Body of pancreas (tissue), 4 donors: Measurements from ENCODE around the gene IVD. TPM values are rescaled to one million over a fixed set of nuclear protein-coding genes. Genes with fewer than 3 reads are reported as not detected.

Experiments used
- ATAC-seq: fragments of 150-250 bp; one replicate; pipeline ENCODE4 v1.9.1; 2016
- DNase-seq, 4 donors: peaks; one replicate each; pipeline ENCODE4 v3.0.0-alpha.2; 2019
- H3K27ac ChIP-seq, 4 donors: fragments of 200-600 bp; sonication (generic); 1 replicate in 3 of 4; 2 replicates in 1 of 4; pipeline versions ENCODE4 v1.5.1 to v1.6.1; 2016 to 2019; ENCODE audit warnings: mild to moderate bottlenecking in 1 of 4, mixed read lengths in 1 of 4, moderate library complexity in 1 of 4
- H3K27me3 ChIP-seq, 2 donors: fragments of 200-600 bp; sonication (generic); one replicate each; pipeline ENCODE4 v1.6.0; 2016; ENCODE audit warnings: mild to moderate bottlenecking in 1 of 2
- H3K36me3 ChIP-seq, 2 donors: fragments of 200-600 bp; sonication (generic); replicated peaks in 1 of 2; 2 replicates each; pipeline ENCODE4 v1.5.1; 2016; ENCODE audit warnings: low read depth in 2 of 2; ENCODE audit not compliant: insufficient read depth in 1 of 2
- H3K4me1 ChIP-seq: fragments of 200-600 bp; sonication (generic); one replicate; pipeline ENCODE4 v1.6.0; 2016
- H3K4me3 ChIP-seq, 2 donors: fragments of 200-600 bp; sonication (generic); 1 replicate in 1 of 2; 2 replicates in 1 of 2; pipeline ENCODE4 v1.5.1; 2016 to 2019
- H3K9me3 ChIP-seq, 3 donors: fragments of 200-600 bp; sonication (generic); 1 replicate in 2 of 3; 2 replicates in 1 of 3; pipeline ENCODE4 v1.5.1; 2016
- CTCF ChIP-seq, 7 experiments: fragments of 450-650 bp in 4 of 7; fragments of 200-600 bp in 3 of 7; sonication (generic) in 3 of 7; IDR thresholded peaks; one replicate each; pipeline ENCODE4 v1.5.1; 2016 to 2019; ENCODE audit warnings: antibody characterized with exemption in 7 of 7
- POLR2A ChIP-seq, 3 donors: fragments of 450-650 bp; IDR thresholded peaks; one replicate each; pipeline ENCODE4 v1.6.1; 2016; ENCODE audit warnings: antibody characterized with exemption in 3 of 3, mild to moderate bottlenecking in 2 of 3
- WGBS, 2 donors: methylation state at CpG; one replicate each; pipeline ENCODE4 v1.1.5; 2017; 5-methylcytosine and 5-hydroxymethylcytosine counted together
- intact Hi-C: fragments of 100-400 bp; cut with DNase I; formaldehyde crosslinking; loops from one replicate; pipeline ENCODE4 v1.15.1; 2023
- total RNA-seq, 2 donors: library from RNA; depleted of rRNA; stranded (reverse); fragments of >200 nt; gene quantifications; one replicate each; pipeline ENCODE4 v1.1.0, GENCODE V29; 2016

Gene IVD
- total RNA-seq, 2 donors from 2014 or later = 30.3 to 34.0 TPM

DNA sequence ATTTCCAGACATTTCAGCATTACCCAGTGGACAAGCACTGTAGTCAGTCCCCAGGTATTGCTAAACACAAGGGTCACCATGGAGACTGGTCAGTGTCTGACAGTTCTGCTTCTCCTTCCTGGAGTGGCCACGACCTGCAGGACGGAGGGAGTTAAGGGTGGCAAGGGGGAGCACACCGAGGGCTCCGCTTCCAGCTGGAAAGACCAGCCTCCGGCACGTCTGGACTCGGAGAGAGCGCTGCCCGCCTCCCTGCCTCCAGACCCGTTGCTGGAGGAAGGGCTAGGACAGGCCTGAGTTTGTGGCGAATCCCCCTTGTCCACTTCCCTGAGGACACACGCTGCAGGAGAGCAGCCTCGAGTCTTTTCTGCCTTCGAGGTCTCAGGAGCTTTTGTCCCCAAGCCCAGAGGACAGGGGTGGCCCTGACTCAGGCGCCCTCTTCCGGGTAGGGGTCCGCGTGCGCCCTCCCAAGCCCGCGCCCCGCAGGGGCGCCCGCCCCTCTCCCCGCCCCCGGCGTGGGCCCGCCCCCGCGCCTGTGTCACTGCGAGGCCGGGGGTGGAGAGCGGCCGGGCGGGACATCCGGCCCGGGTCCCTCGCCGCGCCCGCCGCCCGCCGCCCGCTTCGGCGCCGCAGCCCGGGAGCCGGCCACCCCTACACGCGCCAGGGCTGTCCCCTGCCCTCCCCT, 65.0 kb downstream of the IVD start, which contains the start of gene CHST14:
Gene CHST14, plus strand, starts transcription at position 562 of the 682 bp plus-strand sequence. CDS start 230 bp downstream, outside the sequence.
- intact Hi-C loops = no loop called here
- WGBS, 2 donors = 1 to 10% methylated on average over 2 to 26 of the region's 52 CpGs
- Histone ChIP-seq H3K4me3 (peak within 1 kb of the TSS; percentile 69 to 70), H3K9me3 (no peaks in the 10 kb centered on the region), H3K36me3 (no peaks in the 10 kb centered on the region), H3K4me1 (peaks cover 19% of the 10 kb centered on the region), H3K27me3 (no peaks in the 10 kb centered on the region), H3K27ac (peak within 1 kb of the TSS; percentile 79 to 92 (median 88))
- DNase-seq (peak; percentile 56 to 73 (median 62)), ATAC-seq (peak; percentile 82)
- TF ChIP-seq POLR2A (IDR thresholded peaks at IDR 0.05) (peak; percentile 11 to 69 (median 60)), CTCF (IDR thresholded peaks at IDR 0.05) (no peak)

Other genes with a start within 250 kb of the IVD start
- gene BUB1B, start 244.7 kb upstream of the IVD start, total RNA-seq = not detected
- gene PAK6, start 166.7 kb upstream of the IVD start, total RNA-seq = 10 to 100 TPM; 14.8 to 22.4 TPM
- gene ANKRD63, start 122.7 kb upstream of the IVD start, total RNA-seq = not detected
- 1 to 10 TPM; 3.1 to 4.6 TPM for gene PLCB2, start 97.9 kb upstream of the IVD start, total RNA-seq
- 10 to 100 TPM in 1 of 2 donors, 1 to 10 TPM in 1; 8.8 to 22.4 TPM for gene INAFM2, start 82.1 kb upstream of the IVD start, total RNA-seq
- gene CCDC9B, start 64.9 kb upstream of the IVD start, total RNA-seq = 10 to 100 TPM; 17.1 to 26.4 TPM
- gene PHGR1, start 54.8 kb upstream of the IVD start, total RNA-seq = not detected
- gene DISP2, start 47.6 kb upstream of the IVD start, total RNA-seq = under 1 TPM; under 0.01 to 0.52 TPM
- gene KNSTRN, start 23.1 kb upstream of the IVD start, total RNA-seq = 1 to 10 TPM; 3.3 to 5.7 TPM
- 10 to 100 TPM; 10.1 to 16.2 TPM for gene BAHD1, start 35.2 kb downstream of the IVD start, total RNA-seq
- 1 to 10 TPM; 4.7 to 8.6 TPM for gene CHST14, start 65.2 kb downstream of the IVD start, total RNA-seq
- gene CCDC32, start 159.2 kb downstream of the IVD start, total RNA-seq = 10 to 100 TPM in 1 of 2 donors, 1 to 10 TPM in 1; 7.6 to 21.0 TPM
- 1 to 10 TPM; 3.1 to 7.3 TPM for gene RPUSD2, start 163.5 kb downstream of the IVD start, total RNA-seq
- not detected for gene KNL1, start 188.5 kb downstream of the IVD start, total RNA-seq